ENCODE results near the gene ATP8A1.

DNA sequence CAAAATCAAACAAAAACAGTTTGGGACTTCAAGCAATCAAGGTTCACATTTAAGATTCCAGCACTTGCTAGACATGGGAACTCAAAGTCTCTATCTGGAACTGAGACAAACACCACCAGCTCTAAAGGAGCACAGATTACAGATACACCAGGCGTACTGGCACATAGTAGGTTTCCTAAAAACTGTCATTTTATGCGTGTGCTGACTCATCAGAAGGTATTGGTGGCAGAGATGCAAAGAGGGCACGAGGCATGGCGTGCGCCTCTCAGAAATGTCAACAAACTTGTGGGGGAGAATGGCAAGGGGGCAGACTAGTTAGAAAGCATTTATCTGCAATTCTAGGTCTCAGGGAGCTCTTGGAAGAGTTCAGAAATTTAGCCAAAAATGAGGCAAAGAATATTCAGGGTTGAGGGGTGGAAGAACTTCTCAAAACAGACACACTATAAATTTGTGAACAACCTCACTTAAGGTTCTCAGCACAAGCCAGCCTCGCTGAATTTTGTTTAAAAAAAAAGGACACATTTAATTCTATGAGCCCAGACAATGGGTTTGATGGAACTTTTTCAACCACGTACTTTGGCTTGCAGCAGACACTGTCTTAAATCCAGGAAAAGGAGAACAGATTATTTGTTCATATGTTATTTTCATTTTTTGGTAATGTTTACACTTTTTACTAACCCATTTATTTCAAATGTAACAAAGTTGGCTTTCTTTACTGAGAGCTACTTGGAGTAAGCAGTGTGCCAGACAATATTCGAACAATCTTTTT is 159.6 kb downstream of the ATP8A1 start:
- TF ChIP-seq, protein P1, sequence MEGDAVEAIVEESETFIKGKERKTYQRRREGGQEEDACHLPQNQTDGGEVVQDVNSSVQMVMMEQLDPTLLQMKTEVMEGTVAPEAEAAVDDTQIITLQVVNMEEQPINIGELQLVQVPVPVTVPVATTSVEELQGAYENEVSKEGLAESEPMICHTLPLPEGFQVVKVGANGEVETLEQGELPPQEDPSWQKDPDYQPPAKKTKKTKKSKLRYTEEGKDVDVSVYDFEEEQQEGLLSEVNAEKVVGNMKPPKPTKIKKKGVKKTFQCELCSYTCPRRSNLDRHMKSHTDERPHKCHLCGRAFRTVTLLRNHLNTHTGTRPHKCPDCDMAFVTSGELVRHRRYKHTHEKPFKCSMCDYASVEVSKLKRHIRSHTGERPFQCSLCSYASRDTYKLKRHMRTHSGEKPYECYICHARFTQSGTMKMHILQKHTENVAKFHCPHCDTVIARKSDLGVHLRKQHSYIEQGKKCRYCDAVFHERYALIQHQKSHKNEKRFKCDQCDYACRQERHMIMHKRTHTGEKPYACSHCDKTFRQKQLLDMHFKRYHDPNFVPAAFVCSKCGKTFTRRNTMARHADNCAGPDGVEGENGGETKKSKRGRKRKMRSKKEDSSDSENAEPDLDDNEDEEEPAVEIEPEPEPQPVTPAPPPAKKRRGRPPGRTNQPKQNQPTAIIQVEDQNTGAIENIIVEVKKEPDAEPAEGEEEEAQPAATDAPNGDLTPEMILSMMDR (IDR thresholded peaks at IDR 0.05) = no peak
- TF ChIP-seq POLR2AphosphoS5 (IDR thresholded peaks at IDR 0.05) (no peak), POLR2A (IDR thresholded peaks at IDR 0.05) (no peak), EP300 (IDR thresholded peaks at IDR 0.05) (no peak)
